Motor neuron (in vitro differentiated cells): Measurements from ENCODE around the gene ROCK2. TPM values are rescaled to one million over a fixed set of nuclear protein-coding genes. Genes with fewer than 3 reads are reported as not detected.

Experiments used
- ATAC-seq, 8 experiments: fragments of 200-7000 bp; cut with Tn5 transposase; replicated peaks in 6 of 8; 2 replicates each; pipeline ENCODE4 v1.8.0; 2021; ENCODE audit warnings: mild to moderate bottlenecking in 8 of 8, moderate library complexity in 8 of 8
- H3K27ac ChIP-seq, 2 donors: fragments of 250-450 bp; sonication (Bioruptor Pico); 2 replicates each; pipeline ENCODE4 v1.9.0; 2021; ENCODE audit warnings: antibody characterized with exemption in 2 of 2, mild to moderate bottlenecking in 2 of 2, moderate library complexity in 1 of 2
- H3K4me1 ChIP-seq, 2 donors: fragments of 250-450 bp; sonication (Bioruptor Pico); replicated peaks in 1 of 2; 2 replicates each; pipeline ENCODE4 v1.6.1; 2021; ENCODE audit warnings: antibody characterized with exemption in 2 of 2, mild to moderate bottlenecking in 2 of 2, moderate library complexity in 1 of 2
- H3K4me3 ChIP-seq, 5 donors: fragments of 250-450 bp; sonication (Bioruptor Pico); 2 replicates each; pipeline ENCODE4 v1.9.0; 2021; ENCODE audit warnings: antibody characterized with exemption in 5 of 5, mild to moderate bottlenecking in 5 of 5, moderate library complexity in 4 of 5
- WGBS, 10 experiments: fragments of 450-650 bp; shearing (Covaris generic); methylation state at CpG; one replicate each; pipeline ENCODE4 v1.0.0; 2022; 5-methylcytosine and 5-hydroxymethylcytosine counted together
- in situ Hi-C, 9 experiments: fragments of 400-800 bp; cut with MboI; loops; one replicate each; pipeline ENCODE4 v1.15.0; 2021; ENCODE audit warnings: low sequenced_read_pairs in 9 of 9, low pct_unique_long_range_greater_than_20kb in 2 of 9; ENCODE audit not compliant: unreplicated experiment in 9 of 9
- total RNA-seq, 8 experiments: library from RNA; unstranded; fragments of 300-600 nt; gene quantifications; 2 replicates each; pipeline versions ENCODE4 v1.2.3 to v1.2.4, GENCODE V29; 2022

ROCK2 gene
- total RNA-seq, 8 experiments from 2014 or later, result 17.3 to 36.0 (median 22.4) TPM

- WGBS, 10 experiments, result 50 to 100% (median 83%) methylated on average over 1 to 7 of the region's 7 CpGs; no CpG with 5 or more reads in 1 of the 10 experiments
- in situ Hi-C loops, result no loop called here
- Histone ChIP-seq H3K4me3 (no peak overlapping the region), H3K27ac (no peak overlapping the region), H3K4me1 (peaks cover 6 to 7% of the 10 kb centered on the region in 2 donors)
- no peak for ATAC-seq
These were observed 20.1 kb upstream of the ROCK2 start for GRCh38 chr2:11364565-11364887.

- peaks cover 6 to 7% of the 10 kb centered on the region in 2 donors for H3K4me1 ChIP-seq
- no peak overlapping the region for H3K27ac ChIP-seq
- in situ Hi-C loops, result no loop called here
- peak in 1 of 8 experiments; percentile 68 for ATAC-seq
- 42 to 100% (median 80%) methylated on average over 1 to 4 of the region's 10 CpGs for WGBS, 10 experiments
- no peak overlapping the region for H3K4me3 ChIP-seq
These were observed 19.6 kb upstream of the ROCK2 start for GRCh38 chr2:11363868-11364564.

GRCh38 chr2:11359865-11360264 is 15.4 kb upstream of the ROCK2 start:
- H3K4me3 ChIP-seq, result no peak overlapping the region
- peaks cover 0 to 7% of the 10 kb centered on the region in 2 donors for H3K4me1 ChIP-seq
- H3K27ac ChIP-seq, result no peak overlapping the region
- ATAC-seq, result no peak
- WGBS, 10 experiments, result 18 to 96% (median 81%) methylated on average over 1 to 8 of the region's 8 CpGs
- in situ Hi-C loops, result no loop called here

GRCh38 chr2:11357428-11357972 is 13.1 kb upstream of the ROCK2 start:
- in situ Hi-C loops, result no loop called here
- H3K27ac ChIP-seq, result no peak overlapping the region
- ATAC-seq, result peak in 5 of 8 experiments; percentile 26 to 78 (median 37)
- no peak overlapping the region for H3K4me3 ChIP-seq
- H3K4me1 ChIP-seq, result peaks cover 0 to 10% of the 10 kb centered on the region in 2 donors
- WGBS, 10 experiments, result 40 to 73% (median 46%) methylated on average over 2 to 7 of the region's 7 CpGs; no CpG with 5 or more reads in 4 of the 10 experiments

GRCh38 chr2:11356764-11357163 is 12.3 kb upstream of the ROCK2 start:
- peaks cover 0 to 10% of the 10 kb centered on the region in 2 donors for H3K4me1 ChIP-seq
- no peak overlapping the region for H3K4me3 ChIP-seq
- ATAC-seq, result no peak
- H3K27ac ChIP-seq, result no peak overlapping the region
- 20 to 100% (median 63%) methylated on average over 1 to 4 of the region's 4 CpGs; no CpG with 5 or more reads in 2 of the 10 experiments for WGBS, 10 experiments
- in situ Hi-C loops, result no loop called here

GRCh38 chr2:11355194-11356053 is 11.0 kb upstream of the ROCK2 start:
- Histone ChIP-seq H3K4me3 (no peak overlapping the region), H3K4me1 (peaks cover 0 to 10% of the 10 kb centered on the region in 2 donors), H3K27ac (no peak overlapping the region)
- in situ Hi-C loops, result no loop called here
- WGBS, 10 experiments, result 19 to 100% (median 80%) methylated on average over 1 to 6 of the region's 11 CpGs; no CpG with 5 or more reads in 3 of the 10 experiments
- no peak for ATAC-seq

- no peak overlapping the region for H3K4me3 ChIP-seq
- peak in 1 of 8 experiments; percentile 80 for ATAC-seq
- 58 to 100% (median 78%) methylated on average over 1 to 11 of the region's 14 CpGs; no CpG with 5 or more reads in 2 of the 10 experiments for WGBS, 10 experiments
- peaks cover 2 to 10% of the 10 kb centered on the region in 2 donors for H3K4me1 ChIP-seq
- in situ Hi-C loops, result no loop called here
- no peak overlapping the region for H3K27ac ChIP-seq
These were observed 10.1 kb upstream of the ROCK2 start for GRCh38 chr2:11354363-11355154.

GRCh38 chr2:11352781-11353537 is 8.5 kb upstream of the ROCK2 start:
- H3K4me1 ChIP-seq, result peaks cover 7 to 17% of the 10 kb centered on the region in 2 donors
- in situ Hi-C loops, result no loop called here
- ATAC-seq, result no peak
- WGBS, 10 experiments, result 69 to 100% (median 86%) methylated on average over 2 to 8 of the region's 10 CpGs; no CpG with 5 or more reads in 2 of the 10 experiments
- no peak overlapping the region for H3K4me3 ChIP-seq
- no peak overlapping the region for H3K27ac ChIP-seq

- 50 to 100% (median 64%) methylated on average over 1 to 5 of the region's 5 CpGs; no CpG with 5 or more reads in 1 of the 10 experiments for WGBS, 10 experiments
- peak in 1 of 8 experiments; percentile 10 for ATAC-seq
- peaks cover 10 to 13% of the 10 kb centered on the region in 2 donors for H3K4me1 ChIP-seq
- H3K27ac ChIP-seq, result no peak overlapping the region
- H3K4me3 ChIP-seq, result no peak overlapping the region
- in situ Hi-C loops, result no loop called here
These were observed 3.8 kb upstream of the ROCK2 start for GRCh38 chr2:11348209-11348749.

GRCh38 chr2:11347403-11347959 is 3.0 kb upstream of the ROCK2 start:
- in situ Hi-C loops, result no loop called here

GRCh38 chr2:11346023-11346482 is 1.6 kb upstream of the ROCK2 start:
- H3K4me3 ChIP-seq, result no peak overlapping the region
- H3K27ac ChIP-seq, result no peak overlapping the region
- ATAC-seq, result no peak
- 50 to 100% (median 96%) methylated on average over 1 to 3 of the region's 4 CpGs; no CpG with 5 or more reads in 2 of the 10 experiments for WGBS, 10 experiments
- in situ Hi-C loops, result no loop called here
- peaks cover 10 to 26% of the 10 kb centered on the region in 2 donors for H3K4me1 ChIP-seq

More at GRCh38 chr2:11347403-11347959, 3.0 kb upstream of the ROCK2 start:
- 80 to 99% (median 89%) methylated on average over 2 to 7 of the region's 7 CpGs; no CpG with 5 or more reads in 2 of the 10 experiments for WGBS, 10 experiments
- ATAC-seq, result no peak
- Histone ChIP-seq H3K4me1 (peaks cover 10 to 13% of the 10 kb centered on the region in 2 donors), H3K4me3 (no peak overlapping the region), H3K27ac (no peak overlapping the region)
